Muscle layer of duodenum (tissue), 2 donors: ENCODE data around the gene MED14.

Source experiments
- H3K27ac ChIP-seq: one replicate; pipeline ENCODE4 v1.7.0; 2013; ENCODE audit warnings: mild to moderate bottlenecking, low read length
- H3K27me3 ChIP-seq: one replicate; pipeline ENCODE4 v1.7.0; 2013; ENCODE audit warnings: low read depth, mild to moderate bottlenecking, control low read depth, low read length
- H3K36me3 ChIP-seq, 2 donors: one replicate each; pipeline ENCODE4 v1.7.0; 2013; ENCODE audit warnings: low read length in 2 of 2, control low read depth in 1 of 2, mild to moderate bottlenecking in 1 of 2; ENCODE audit not compliant: insufficient read depth in 2 of 2, control insufficient read depth in 1 of 2
- H3K4me1 ChIP-seq, 2 donors: one replicate each; pipeline ENCODE4 v1.7.0; 2013; ENCODE audit warnings: low read length in 2 of 2, mild to moderate bottlenecking in 2 of 2, control low read depth in 1 of 2, moderate library complexity in 1 of 2; ENCODE audit not compliant: insufficient read depth in 2 of 2, control insufficient read depth in 1 of 2
- H3K4me3 ChIP-seq, 2 donors: one replicate each; pipeline ENCODE4 v1.7.0; 2013; ENCODE audit warnings: low read length in 2 of 2, low read depth in 1 of 2, mild to moderate bottlenecking in 1 of 2
- H3K9me3 ChIP-seq, 2 donors: one replicate each; pipeline ENCODE4 v1.7.0; 2013; ENCODE audit warnings: low read length in 2 of 2, control low read depth in 1 of 2, mild to moderate bottlenecking in 1 of 2; ENCODE audit not compliant: control insufficient read depth in 1 of 2
- donor health status: healthy.

MED14 gene

GRCh38 chrX:40727581-40728252, 7.6 kb downstream of the MED14 start:
- Histone ChIP-seq H3K27ac (no peak overlapping the region), H3K9me3 (no peaks in the 10 kb centered on the region), H3K36me3 (peaks cover 0 to 5% of the 10 kb centered on the region in 2 donors), H3K4me1 (peaks cover 0 to 10% of the 10 kb centered on the region in 2 donors), H3K4me3 (no peak overlapping the region), H3K27me3 (no peaks in the 10 kb centered on the region)

DNA sequence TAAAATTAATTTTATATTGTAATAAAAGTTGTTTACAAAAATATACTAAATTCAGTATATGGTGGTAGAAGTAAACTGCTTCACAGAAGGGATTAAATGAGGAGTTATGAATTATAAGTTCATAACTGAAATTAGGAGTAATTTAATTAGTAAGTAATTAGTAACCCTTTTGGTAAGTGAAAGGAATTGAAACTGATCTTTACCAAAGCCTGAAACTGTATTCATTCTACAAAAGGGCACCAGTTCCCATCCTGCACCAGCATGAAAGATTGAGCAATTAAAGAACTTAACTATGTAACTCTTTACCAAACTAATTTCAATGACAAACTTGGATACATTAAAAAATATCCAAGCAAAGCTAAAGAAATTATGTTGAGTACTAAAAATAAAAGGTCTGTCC, 8.2 kb downstream of the MED14 start:
- Histone ChIP-seq H3K36me3 (peaks cover 0 to 5% of the 10 kb centered on the region in 2 donors), H3K4me3 (no peak overlapping the region), H3K27me3 (no peaks in the 10 kb centered on the region), H3K9me3 (no peaks in the 10 kb centered on the region), H3K27ac (no peak overlapping the region), H3K4me1 (peaks cover 0 to 10% of the 10 kb centered on the region in 2 donors)

GRCh38 chrX:40722930-40723329, 12.4 kb downstream of the MED14 start:
- peaks cover 0 to 5% of the 10 kb centered on the region in 2 donors for H3K36me3 ChIP-seq
- H3K4me3 ChIP-seq: no peak overlapping the region
- H3K4me1 ChIP-seq: no peaks in the 10 kb centered on the region
- H3K9me3 ChIP-seq: no peaks in the 10 kb centered on the region
- H3K27me3 ChIP-seq: no peaks in the 10 kb centered on the region
- no peak overlapping the region for H3K27ac ChIP-seq

- H3K36me3 ChIP-seq: peaks cover 0 to 5% of the 10 kb centered on the region in 2 donors
- no peaks in the 10 kb centered on the region for H3K4me1 ChIP-seq
- H3K4me3 ChIP-seq: no peak overlapping the region
- no peaks in the 10 kb centered on the region for H3K9me3 ChIP-seq
- H3K27me3 ChIP-seq: no peaks in the 10 kb centered on the region
- H3K27ac ChIP-seq: no peak overlapping the region
Observed at GRCh38 chrX:40721489-40722106, 13.7 kb downstream of the MED14 start.

DNA sequence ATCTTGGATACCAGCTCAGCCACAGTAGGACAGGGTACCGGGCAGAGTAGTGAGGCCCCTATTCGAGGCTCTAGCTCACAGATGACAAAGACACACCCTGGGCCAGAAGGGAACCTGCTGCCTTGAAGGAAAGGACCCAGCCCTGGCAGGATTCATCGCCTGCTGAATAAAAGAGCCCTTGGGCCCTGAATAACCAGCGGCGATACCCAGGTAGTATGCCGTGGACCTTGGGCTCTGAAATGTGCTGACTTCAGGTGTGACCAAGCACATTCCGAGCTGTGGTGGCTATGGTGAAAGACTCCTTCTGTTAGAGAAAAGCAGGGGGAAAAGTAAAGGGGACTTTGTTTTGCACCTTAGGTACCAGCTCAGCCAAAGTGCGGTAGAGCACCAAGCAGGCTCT, 14.6 kb downstream of the MED14 start:
- H3K9me3 ChIP-seq: no peaks in the 10 kb centered on the region
- no peak overlapping the region for H3K4me3 ChIP-seq
- H3K36me3 ChIP-seq: no peaks in the 10 kb centered on the region
- H3K27me3 ChIP-seq: no peaks in the 10 kb centered on the region
- H3K27ac ChIP-seq: no peak overlapping the region
- H3K4me1 ChIP-seq: no peaks in the 10 kb centered on the region

GRCh38 chrX:40720339-40720738, 15.0 kb downstream of the MED14 start:
- Histone ChIP-seq H3K27ac (no peak overlapping the region), H3K4me3 (no peak overlapping the region), H3K36me3 (no peaks in the 10 kb centered on the region), H3K27me3 (no peaks in the 10 kb centered on the region), H3K4me1 (no peaks in the 10 kb centered on the region), H3K9me3 (no peaks in the 10 kb centered on the region)

DNA sequence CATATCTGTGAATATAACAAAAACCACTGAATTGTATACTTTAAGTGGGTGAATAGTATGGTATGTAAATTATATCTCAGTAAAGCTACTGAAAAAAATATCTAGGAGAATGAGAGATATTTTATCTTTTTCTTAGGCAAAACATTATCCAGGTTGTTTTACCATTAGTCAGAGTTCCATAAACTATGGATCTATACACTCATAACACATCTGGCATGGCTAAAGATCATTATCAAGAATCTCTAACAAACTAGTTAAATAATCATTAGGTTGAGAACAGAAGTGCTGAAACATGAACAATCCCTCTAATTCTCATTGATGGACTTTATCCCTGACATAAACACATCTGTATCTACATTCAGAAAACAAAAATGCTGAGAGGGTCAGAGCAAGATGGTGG, 15.6 kb downstream of the MED14 start:
- H3K4me1 ChIP-seq: no peaks in the 10 kb centered on the region
- H3K36me3 ChIP-seq: no peaks in the 10 kb centered on the region
- no peak overlapping the region for H3K27ac ChIP-seq
- no peaks in the 10 kb centered on the region for H3K9me3 ChIP-seq
- no peak overlapping the region for H3K4me3 ChIP-seq
- no peaks in the 10 kb centered on the region for H3K27me3 ChIP-seq

GRCh38 chrX:40719218-40719617, 16.1 kb downstream of the MED14 start:
- Histone ChIP-seq H3K27ac (no peak overlapping the region), H3K9me3 (no peaks in the 10 kb centered on the region), H3K4me1 (no peaks in the 10 kb centered on the region), H3K27me3 (no peaks in the 10 kb centered on the region), H3K36me3 (no peaks in the 10 kb centered on the region), H3K4me3 (no peak overlapping the region)

DNA sequence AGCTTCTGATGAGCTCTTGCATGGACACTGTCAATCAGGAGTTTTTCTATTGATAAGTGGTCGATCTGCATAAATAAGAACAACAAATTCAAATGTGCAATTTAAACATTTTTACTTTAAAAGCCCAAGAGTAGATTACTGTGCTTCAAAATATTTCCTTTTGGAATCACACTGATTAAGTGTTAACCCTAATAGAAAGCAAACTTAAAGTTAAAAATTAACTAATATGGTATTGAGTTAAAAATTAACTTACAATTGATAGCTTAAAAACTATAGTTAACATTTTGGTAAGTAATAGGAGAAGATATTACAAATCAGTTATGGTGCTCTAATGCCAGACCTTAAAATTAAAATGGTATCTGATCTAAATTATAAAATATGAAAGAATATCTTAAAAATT, 25.9 kb downstream of the MED14 start:
- no peaks in the 10 kb centered on the region for H3K27me3 ChIP-seq
- H3K4me3 ChIP-seq: no peak overlapping the region
- H3K4me1 ChIP-seq: no peaks in the 10 kb centered on the region
- no peaks in the 10 kb centered on the region for H3K9me3 ChIP-seq
- H3K27ac ChIP-seq: no peak overlapping the region
- peaks cover 13 to 18% of the 10 kb centered on the region in 2 donors for H3K36me3 ChIP-seq

- no peaks in the 10 kb centered on the region for H3K27me3 ChIP-seq
- no peak overlapping the region for H3K27ac ChIP-seq
- H3K4me3 ChIP-seq: no peak overlapping the region
- no peaks in the 10 kb centered on the region for H3K4me1 ChIP-seq
- peaks cover 15 to 17% of the 10 kb centered on the region in 2 donors for H3K36me3 ChIP-seq
- H3K9me3 ChIP-seq: no peaks in the 10 kb centered on the region
Observed at GRCh38 chrX:40705658-40706312, 29.6 kb downstream of the MED14 start.

DNA sequence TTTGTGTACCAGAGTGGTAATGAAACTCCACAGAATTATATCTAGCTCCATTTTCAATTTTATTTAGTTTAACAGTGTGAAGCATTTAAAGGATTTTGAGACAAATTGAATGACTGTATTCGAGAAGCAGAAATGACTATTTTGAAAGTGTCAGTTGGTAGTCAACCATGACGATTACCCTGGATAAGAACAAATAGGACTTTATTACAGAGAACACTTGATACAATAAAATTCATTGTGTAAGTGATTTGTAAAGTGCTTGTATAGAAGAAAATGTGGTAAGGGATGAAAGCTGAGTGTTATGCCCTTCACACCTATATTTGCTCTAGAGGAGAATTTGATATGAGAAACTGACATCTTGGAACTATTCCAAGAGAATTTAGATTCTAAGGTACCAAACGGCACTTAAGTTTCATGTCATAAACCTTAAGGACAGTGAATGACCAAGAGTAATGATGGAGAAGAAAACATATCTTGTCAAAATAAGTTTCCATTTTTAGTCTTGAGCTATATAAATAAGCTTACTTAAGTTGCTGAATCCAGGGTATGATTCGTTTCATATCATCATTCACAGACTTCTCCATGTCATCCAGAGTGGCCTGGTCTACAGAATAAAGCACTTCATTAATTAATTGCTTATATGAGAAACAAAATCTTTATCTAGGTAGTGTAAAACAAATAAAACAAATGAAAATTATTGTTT, 34.6 kb downstream of the MED14 start:
- Histone ChIP-seq H3K27me3 (no peaks in the 10 kb centered on the region), H3K36me3 (peaks cover 4 to 8% of the 10 kb centered on the region in 2 donors)

More for the DNA sequence above, 34.6 kb downstream of the MED14 start:
- Histone ChIP-seq H3K27ac (no peak overlapping the region), H3K4me3 (no peak overlapping the region), H3K9me3 (no peaks in the 10 kb centered on the region), H3K4me1 (no peaks in the 10 kb centered on the region)
